Lower leg skin (tissue), 3 donors: ENCODE data around the gene GPC6.

Experiments
- CTCF ChIP-seq, 3 donors: fragments of 450-650 bp; IDR thresholded peaks; one replicate each; pipeline ENCODE4 v1.5.1; 2016; ENCODE audit warnings: antibody characterized with exemption in 3 of 3, mild to moderate bottlenecking in 3 of 3, moderate library complexity in 2 of 3
- POLR2A ChIP-seq, 2 donors: fragments of 450-650 bp; IDR thresholded peaks; one replicate each; pipeline ENCODE4 v1.6.1; 2016 to 2017; ENCODE audit warnings: antibody characterized with exemption in 2 of 2, mild to moderate bottlenecking in 1 of 2, moderate library complexity in 1 of 2

GRCh38 chr13:93292366-93292765 is 65.8 kb downstream of the GPC6 start:
- TF ChIP-seq CTCF (IDR thresholded peaks at IDR 0.05) (no peak), POLR2A (IDR thresholded peaks at IDR 0.05) (no peak)
